Fibroblast of lung (primary cell): ENCODE measurements around the gene WDR47. TPM values are rescaled to one million over a fixed set of nuclear protein-coding genes. Genes with fewer than 3 reads are reported as not detected.
"Not testable (repeated sequence)": the region's sequence is repeated elsewhere in the genome, so short reads cannot be mapped to it uniquely, and the experiment has no call there.

Experiments
- DNase-seq, 2 donors: peaks; one replicate each; pipeline versions ENCODE4 v3.0.0 to v3.0.0-alpha.2; 2010; ENCODE audit warnings: low read depth in 2 of 2
- H2AFZ ChIP-seq: 2 replicates; pipeline ENCODE4 v1.5.1; 2012; ENCODE audit warnings: low read length, control low read depth, inconsistent platforms
- H3K27ac ChIP-seq: 2 replicates; pipeline ENCODE4 v1.5.1; 2011; ENCODE audit warnings: low read length, control low read depth; ENCODE audit not compliant: insufficient read depth
- H3K27me3 ChIP-seq: 2 replicates; pipeline ENCODE4 v1.5.1; 2011; ENCODE audit warnings: mild to moderate bottlenecking, low read length; ENCODE audit not compliant: control insufficient read depth, insufficient read depth
- H3K36me3 ChIP-seq: 2 replicates; pipeline ENCODE4 v1.5.1; 2011; ENCODE audit warnings: low read length; ENCODE audit not compliant: control insufficient read depth, insufficient read depth
- H3K4me1 ChIP-seq: 2 replicates; pipeline ENCODE4 v1.5.1; 2011; ENCODE audit warnings: low read length; ENCODE audit not compliant: control insufficient read depth, insufficient read depth; ENCODE audit errors: extremely low read depth
- H3K4me2 ChIP-seq: 2 replicates; pipeline ENCODE4 v1.5.1; 2011; ENCODE audit warnings: low read length, control low read depth; ENCODE audit not compliant: insufficient read depth; ENCODE audit errors: extremely low read depth
- H3K4me3 ChIP-seq, 4 experiments: fragments of 200-600 bp in 1 of 4; sonication (generic) in 1 of 4; replicated peaks in 1 of 4; 2 replicates each; pipeline ENCODE4 v1.5.1; 2011 to 2016; ENCODE audit warnings: low read length in 4 of 4, low read depth in 3 of 4, mild to moderate bottlenecking in 3 of 4, control low read depth in 2 of 4, inconsistent platforms in 1 of 4, mixed read lengths in 1 of 4; ENCODE audit not compliant: insufficient read depth in 1 of 4; ENCODE audit errors: control extremely low read depth in 1 of 4
- H3K79me2 ChIP-seq: 2 replicates; pipeline ENCODE4 v1.5.1; 2012; ENCODE audit warnings: mild to moderate bottlenecking, low read length, inconsistent platforms; ENCODE audit not compliant: control insufficient read depth, insufficient read depth
- H3K9ac ChIP-seq: 2 replicates; pipeline ENCODE4 v1.5.1; 2011; ENCODE audit warnings: mild to moderate bottlenecking, low read length, control low read depth; ENCODE audit not compliant: insufficient read depth
- H3K9me3 ChIP-seq: 2 replicates; pipeline ENCODE4 v1.5.1; 2012; ENCODE audit warnings: low read depth, low read length; ENCODE audit not compliant: control insufficient read depth, insufficient read depth
- H4K20me1 ChIP-seq: 2 replicates; pipeline ENCODE4 v1.5.1; 2011; ENCODE audit warnings: low read length; ENCODE audit not compliant: control insufficient read depth, insufficient read depth; ENCODE audit errors: extremely low read depth
- CTCF ChIP-seq, 2 donors: IDR thresholded peaks in 1 of 2; conservative IDR thresholded peaks in 1 of 2; 1 replicate in 1 of 2; 2 replicates in 1 of 2; pipeline ENCODE4 v1.5.1; 2011 to 2012; ENCODE audit warnings: low read length in 2 of 2, control low read depth in 1 of 2, inconsistent platforms in 1 of 2, low read depth in 1 of 2, mild to moderate bottlenecking in 1 of 2
- EZH2 ChIP-seq: IDR thresholded peaks from 2 replicates; pipeline ENCODE4 v1.5.1; 2012; ENCODE audit warnings: low read length, control low read depth, mild to moderate bottlenecking; ENCODE audit errors: missing control alignments
- polyA plus RNA-seq, 2 donors: library from polyadenylated mRNA; depleted of rRNA in 1 of 2; stranded (reverse) in 1 of 2; unstranded in 1 of 2; fragments of >200 nt; gene quantifications; 2 replicates each; pipeline ENCODE4 v1.2.1, GENCODE V29; 2011 to 2012; ENCODE audit warnings: missing spikeins in 1 of 2
- total RNA-seq: library from RNA; depleted of rRNA; stranded (reverse); fragments of >200 nt; gene quantifications from 2 replicates; pipeline ENCODE4 v1.2.1, GENCODE V29; 2014

The WDR47 gene
- total and polyA plus RNA-seq, 2 donors (not counting 1 experiment from before 2014, with no cell fraction given) = 19.7 to 22.6 TPM

GRCh38 chr1:109040627-109040988 lies 1.3 kb downstream of the WDR47 start:
- TF ChIP-seq CTCF (conservative IDR thresholded peaks at IDR 0.05 in 1 of 2, IDR thresholded peaks at IDR 0.05 in 1 of 2; ENCODE audit: low read depth in 1 of 2, low read length in 2 of 2) (no peak), EZH2 (no peak)
- peaks cover 43% of the 10 kb centered on the region for H3K79me2 ChIP-seq

GRCh38 chr1:109034382-109034781 lies 7.5 kb downstream of the WDR47 start:
- peaks cover 44% of the 10 kb centered on the region for H3K79me2 ChIP-seq
- DNase-seq = no peak
- no peak overlapping the region for H3K9ac ChIP-seq
- H3K4me2 ChIP-seq = no peak overlapping the region
- no peak overlapping the region for H3K4me3 ChIP-seq
- H4K20me1 ChIP-seq = no peaks in the 10 kb centered on the region
- H3K36me3 ChIP-seq = no peaks in the 10 kb centered on the region
- no peaks in the 10 kb centered on the region for H3K27me3 ChIP-seq
- H3K4me1 ChIP-seq = no peaks in the 10 kb centered on the region
- no peak overlapping the region for H2AFZ ChIP-seq
- H3K27ac ChIP-seq = no peak overlapping the region
- no peaks in the 10 kb centered on the region for H3K9me3 ChIP-seq
- TF ChIP-seq CTCF (conservative IDR thresholded peaks at IDR 0.05 in 1 of 2, IDR thresholded peaks at IDR 0.05 in 1 of 2; ENCODE audit: low read depth in 1 of 2, low read length in 2 of 2) (no peak), EZH2 (no peak)

More at GRCh38 chr1:109040627-109040988, 1.3 kb downstream of the WDR47 start:
- no peak for DNase-seq
- no peaks in the 10 kb centered on the region for H4K20me1 ChIP-seq
- H3K27me3 ChIP-seq = no peaks in the 10 kb centered on the region
- H3K9ac ChIP-seq = peak overlapping the region; percentile 10
- H2AFZ ChIP-seq = no peak overlapping the region
- peak overlapping the region; percentile 18 for H3K4me2 ChIP-seq
- peak overlapping the region; percentile 74 to 96 (median 90) for H3K4me3 ChIP-seq
- no peaks in the 10 kb centered on the region for H3K4me1 ChIP-seq
- no peaks in the 10 kb centered on the region for H3K36me3 ChIP-seq
- H3K27ac ChIP-seq = peak overlapping the region; percentile 10
- no peaks in the 10 kb centered on the region for H3K9me3 ChIP-seq

- not testable (repeated sequence) for H2AFZ ChIP-seq, H3K27me3 ChIP-seq, H4K20me1 ChIP-seq, H3K4me1 ChIP-seq, H3K4me3 ChIP-seq, H3K9ac ChIP-seq, DNase-seq, H3K4me2 ChIP-seq, H3K36me3 ChIP-seq, H3K9me3 ChIP-seq, H3K27ac ChIP-seq
- H3K79me2 ChIP-seq = peaks cover 26% of the 10 kb centered on the region
Measured at GRCh38 chr1:109029493-109029892, 12.4 kb downstream of the WDR47 start.
